Endodermal cell (in vitro differentiated cells): ENCODE measurements around the gene FADS1. TPM values are rescaled to one million over a fixed set of nuclear protein-coding genes. Genes with fewer than 3 reads are reported as not detected.

Source experiments
- DNase-seq: peaks from one replicate; pipeline ENCODE4 v3.0.0-alpha.2; 2017
- H3K27ac ChIP-seq: 2 replicates; pipeline ENCODE4 v1.5.1; 2013; ENCODE audit warnings: mild to moderate bottlenecking, low read depth, low read length, moderate library complexity
- H3K27me3 ChIP-seq: 2 replicates; pipeline ENCODE4 v1.6.1; 2013; ENCODE audit warnings: mild to moderate bottlenecking, low read length, moderate library complexity; ENCODE audit not compliant: insufficient read depth, control insufficient read depth, poor library complexity, severe bottlenecking
- H3K36me3 ChIP-seq: 2 replicates; pipeline ENCODE4 v1.7.0; 2013; ENCODE audit warnings: mild to moderate bottlenecking, low read length, moderate library complexity; ENCODE audit not compliant: control insufficient read depth, insufficient read depth
- H3K4me1 ChIP-seq: one replicate; pipeline ENCODE4 v1.7.0; 2013; ENCODE audit warnings: low read length; ENCODE audit not compliant: control insufficient read depth, insufficient read depth
- H3K4me3 ChIP-seq: 2 replicates; pipeline ENCODE4 v1.5.1; 2013; ENCODE audit warnings: mild to moderate bottlenecking, low read length, moderate library complexity
- H3K9ac ChIP-seq: 2 replicates; pipeline ENCODE4 v1.6.1; 2013; ENCODE audit warnings: mild to moderate bottlenecking, low read length, moderate library complexity; ENCODE audit not compliant: poor library complexity, severe bottlenecking; ENCODE audit errors: extremely low read depth
- H3K9me3 ChIP-seq: 2 replicates; pipeline ENCODE4 v1.6.1; 2013; ENCODE audit warnings: mild to moderate bottlenecking, low read length, moderate library complexity; ENCODE audit not compliant: control insufficient read depth
- H3K27ac Mint-ChIP-seq: 2 replicates; pipeline ENCODE4 v1.8.0; 2020; ENCODE audit warnings: mixed read lengths
- H3K27me3 Mint-ChIP-seq: 2 replicates; pipeline ENCODE4 v1.8.0; 2021; ENCODE audit warnings: mild to moderate bottlenecking, mixed read lengths; ENCODE audit not compliant: insufficient read depth
- H3K36me3 Mint-ChIP-seq: 2 replicates; pipeline ENCODE4 v1.8.0; 2020; ENCODE audit warnings: low read depth, mixed read lengths
- H3K4me1 Mint-ChIP-seq: 2 replicates; pipeline ENCODE4 v1.8.0; 2020; ENCODE audit warnings: mixed read lengths
- H3K4me3 Mint-ChIP-seq: 2 replicates; pipeline ENCODE4 v1.8.0; 2020; ENCODE audit warnings: mild to moderate bottlenecking, moderate library complexity, mixed read lengths
- H3K9me3 Mint-ChIP-seq: 2 replicates; pipeline ENCODE4 v1.8.0; 2020; ENCODE audit warnings: mild to moderate bottlenecking, mixed read lengths
- CTCF ChIP-seq: fragments of 200-600 bp; sonication (generic); conservative IDR thresholded peaks from 2 replicates; pipeline ENCODE4 v1.5.0; 2021; ENCODE audit warnings: antibody characterized with exemption, mild to moderate bottlenecking
- WGBS, 2 experiments: methylation state at CpG; one replicate each; pipeline versions ENCODE4 v1.1.5 to v1.1.7; 2013; ENCODE audit warnings: missing lambda C conversion rate in 2 of 2, mixed read lengths in 1 of 2; ENCODE audit not compliant: insufficient coverage in 1 of 2, insufficient read length in 1 of 2; 5-methylcytosine and 5-hydroxymethylcytosine counted together
- total RNA-seq, 2 donors: library from RNA; stranded (reverse); fragmentation: NEBNext Ultra II Directional in 1 of 2; extraction: Animal tissue kit (Norgen Biotek cat#: 25700) in 1 of 2; gene quantifications; 2 replicates in 1 of 2; 3 replicates in 1 of 2; pipeline ENCODE4 v1.2.1, GENCODE V29; 2021

The FADS1 gene
- total RNA-seq, 2 donors from 2014 or later: 127 to 138 TPM

GRCh38 chr11:61861634-61862033 is 44.8 kb upstream of the FADS1 start:
- H3K4me3 Mint-ChIP-seq: no peak overlapping the region
- no peaks in the 10 kb centered on the region for H3K4me1 Mint-ChIP-seq

GRCh38 chr11:61860054-61860903 is 43.5 kb upstream of the FADS1 start:
- H3K27me3 Mint-ChIP-seq: no peaks in the 10 kb centered on the region
- H3K36me3 ChIP-seq: peaks cover 68% of the 10 kb centered on the region
- H3K27ac ChIP-seq: peak overlapping the region; percentile 1
- H3K4me3 Mint-ChIP-seq: no peak overlapping the region
- H3K36me3 Mint-ChIP-seq: peaks cover 57% of the 10 kb centered on the region
- 95% methylated on average over 15 to 16 of the region's 16 CpGs for WGBS, 2 experiments
- H3K9me3 ChIP-seq: no peaks in the 10 kb centered on the region
- H3K9ac ChIP-seq: no peak overlapping the region
- no peak for TF ChIP-seq CTCF
- H3K4me1 Mint-ChIP-seq: no peaks in the 10 kb centered on the region
- H3K4me1 ChIP-seq: no peaks in the 10 kb centered on the region
- no peak for DNase-seq
- no peaks in the 10 kb centered on the region for H3K27me3 ChIP-seq
- H3K9me3 Mint-ChIP-seq: no peaks in the 10 kb centered on the region
- no peak overlapping the region for H3K27ac Mint-ChIP-seq
- no peak overlapping the region for H3K4me3 ChIP-seq

More at GRCh38 chr11:61861634-61862033, 44.8 kb upstream of the FADS1 start:
- H3K27ac Mint-ChIP-seq: peak overlapping the region; percentile 39
- H3K4me3 ChIP-seq: no peak overlapping the region
- no peak for DNase-seq
- no peaks in the 10 kb centered on the region for H3K27me3 ChIP-seq
- H3K4me1 ChIP-seq: no peaks in the 10 kb centered on the region
- no peaks in the 10 kb centered on the region for H3K27me3 Mint-ChIP-seq
- 86 to 90% methylated on average over 5 to 9 of the region's 9 CpGs for WGBS, 2 experiments
- no peak for TF ChIP-seq CTCF
- H3K9me3 Mint-ChIP-seq: no peaks in the 10 kb centered on the region
- peaks cover 68% of the 10 kb centered on the region for H3K36me3 ChIP-seq
- H3K27ac ChIP-seq: peak overlapping the region; percentile 38
- H3K9ac ChIP-seq: no peak overlapping the region
- no peaks in the 10 kb centered on the region for H3K9me3 ChIP-seq
- H3K36me3 Mint-ChIP-seq: peaks cover 59% of the 10 kb centered on the region

GRCh38 chr11:61855939-61856680 is 39.3 kb upstream of the FADS1 start:
- no peaks in the 10 kb centered on the region for H3K4me1 Mint-ChIP-seq
- H3K27ac Mint-ChIP-seq: no peak overlapping the region
- no peaks in the 10 kb centered on the region for H3K27me3 Mint-ChIP-seq
- DNase-seq: no peak
- 95% methylated on average over 8 to 12 of the region's 12 CpGs for WGBS, 2 experiments
- Histone ChIP-seq H3K4me1 (no peaks in the 10 kb centered on the region), H3K9me3 (no peaks in the 10 kb centered on the region), H3K4me3 (no peak overlapping the region), H3K27me3 (no peaks in the 10 kb centered on the region), H3K9ac (no peak overlapping the region), H3K36me3 (peaks cover 74% of the 10 kb centered on the region), H3K27ac (peak overlapping the region; percentile 38)
- TF ChIP-seq CTCF: no peak
- H3K9me3 Mint-ChIP-seq: no peaks in the 10 kb centered on the region
- H3K4me3 Mint-ChIP-seq: no peak overlapping the region
- H3K36me3 Mint-ChIP-seq: peaks cover 54% of the 10 kb centered on the region
